CD4-positive, alpha-beta T cell treated with Interleukin-4 for 1 hour (primary cell): ENCODE data around the gene PPP1R9B.

Experiments used
- DNase-seq, 2 donors: peaks; one replicate each; pipeline ENCODE4 v3.0.0-alpha.2; 2020 to 2022

The PPP1R9B gene

GRCh38 chr17:50186661-50187393, 36.4 kb upstream of the PPP1R9B start:
- no peak for DNase-seq

GRCh38 chr17:50185631-50186471, 35.4 kb upstream of the PPP1R9B start:
- DNase-seq: no peak

GRCh38 chr17:50184611-50185398, 34.3 kb upstream of the PPP1R9B start:
- peak in 1 of 2 donors; percentile 27 for DNase-seq

GRCh38 chr17:50184064-50184463, 33.6 kb upstream of the PPP1R9B start:
- no peak for DNase-seq

- peak in 1 of 2 donors; percentile 16 for DNase-seq
Measured at GRCh38 chr17:50183421-50183994, 33.0 kb upstream of the PPP1R9B start.

- no peak for DNase-seq
Measured at GRCh38 chr17:50182783-50183420, 32.4 kb upstream of the PPP1R9B start.

GRCh38 chr17:50181591-50182560, 31.4 kb upstream of the PPP1R9B start:
- DNase-seq: no peak

GRCh38 chr17:50181144-50181543, 30.7 kb upstream of the PPP1R9B start:
- no peak for DNase-seq

GRCh38 chr17:50180620-50181019, 30.1 kb upstream of the PPP1R9B start:
- no peak for DNase-seq

- DNase-seq: no peak
Measured at GRCh38 chr17:50180111-50180510, 29.6 kb upstream of the PPP1R9B start.

GRCh38 chr17:50177983-50178834, 27.7 kb upstream of the PPP1R9B start:
- peak; percentile 62 to 63 for DNase-seq

GRCh38 chr17:50177476-50177875, 27.0 kb upstream of the PPP1R9B start:
- DNase-seq: no peak

- DNase-seq: no peak
Measured at GRCh38 chr17:50176559-50177357, 26.3 kb upstream of the PPP1R9B start.

- DNase-seq: no peak
Measured at GRCh38 chr17:50175035-50175807, 24.7 kb upstream of the PPP1R9B start.

GRCh38 chr17:50174444-50174843, 24.0 kb upstream of the PPP1R9B start:
- no peak for DNase-seq

GRCh38 chr17:50173335-50173941, 23.0 kb upstream of the PPP1R9B start:
- no peak for DNase-seq

GRCh38 chr17:50172936-50173334, 22.5 kb upstream of the PPP1R9B start:
- no peak for DNase-seq

GRCh38 chr17:50172130-50172529, 21.7 kb upstream of the PPP1R9B start:
- no peak for DNase-seq
